Measurements from ENCODE around the gene ATG9B.

DNA sequence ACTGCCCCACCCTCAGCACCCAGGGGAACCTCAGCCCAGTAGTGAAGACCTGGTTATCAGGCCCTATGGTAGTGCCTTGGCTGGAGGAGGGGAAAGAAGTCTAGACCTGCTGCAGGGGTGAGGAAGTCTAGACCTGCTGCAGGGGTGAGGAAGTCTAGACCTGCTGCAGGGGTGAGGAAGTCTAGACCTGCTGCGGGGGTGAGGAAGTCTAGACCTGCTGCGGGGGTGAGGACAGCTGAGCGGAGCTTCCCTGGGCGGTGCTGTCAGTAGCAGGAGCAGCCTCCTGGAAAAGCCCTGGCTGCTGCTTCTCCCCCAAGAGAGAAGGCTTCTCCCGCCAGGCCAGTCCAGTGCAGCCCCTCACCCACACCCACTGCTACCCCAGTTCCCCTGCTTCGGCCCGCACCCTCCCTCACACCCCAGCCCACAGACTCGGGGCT lies 27.2 kb downstream of the ATG9B start:
- TF ChIP-seq, protein P1, sequence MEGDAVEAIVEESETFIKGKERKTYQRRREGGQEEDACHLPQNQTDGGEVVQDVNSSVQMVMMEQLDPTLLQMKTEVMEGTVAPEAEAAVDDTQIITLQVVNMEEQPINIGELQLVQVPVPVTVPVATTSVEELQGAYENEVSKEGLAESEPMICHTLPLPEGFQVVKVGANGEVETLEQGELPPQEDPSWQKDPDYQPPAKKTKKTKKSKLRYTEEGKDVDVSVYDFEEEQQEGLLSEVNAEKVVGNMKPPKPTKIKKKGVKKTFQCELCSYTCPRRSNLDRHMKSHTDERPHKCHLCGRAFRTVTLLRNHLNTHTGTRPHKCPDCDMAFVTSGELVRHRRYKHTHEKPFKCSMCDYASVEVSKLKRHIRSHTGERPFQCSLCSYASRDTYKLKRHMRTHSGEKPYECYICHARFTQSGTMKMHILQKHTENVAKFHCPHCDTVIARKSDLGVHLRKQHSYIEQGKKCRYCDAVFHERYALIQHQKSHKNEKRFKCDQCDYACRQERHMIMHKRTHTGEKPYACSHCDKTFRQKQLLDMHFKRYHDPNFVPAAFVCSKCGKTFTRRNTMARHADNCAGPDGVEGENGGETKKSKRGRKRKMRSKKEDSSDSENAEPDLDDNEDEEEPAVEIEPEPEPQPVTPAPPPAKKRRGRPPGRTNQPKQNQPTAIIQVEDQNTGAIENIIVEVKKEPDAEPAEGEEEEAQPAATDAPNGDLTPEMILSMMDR (conservative IDR thresholded peaks at IDR 0.05; ENCODE audit: low read depth, low read length), result no peak
- TF ChIP-seq EZH2 (IDR thresholded peaks at IDR 0.05; ENCODE audit: low read length, unreplicated experiment) (no peak), EZH2phosphoT487 (IDR thresholded peaks at IDR 0.05; ENCODE audit: borderline replicate concordance, low read length) (no peak)
